ENCODE measurements around the gene FAM13C.

- TF ChIP-seq CTCF (IDR thresholded peaks at IDR 0.05): no peak
- TF ChIP-seq POLR2A (IDR thresholded peaks at IDR 0.05): no peak
Observed at GRCh38 chr10:59301067-59301754, 61.1 kb downstream of the FAM13C start.
